ENCODE results near the gene MRPL20. TPM values are rescaled to one million over a fixed set of nuclear protein-coding genes. Genes with fewer than 3 reads are reported as not detected.

MRPL20 gene
- polyA plus RNA-seq, 1 donor (not counting 4 experiments of a cell fraction or from before 2014, with no cell fraction given): 133 TPM

DNA sequence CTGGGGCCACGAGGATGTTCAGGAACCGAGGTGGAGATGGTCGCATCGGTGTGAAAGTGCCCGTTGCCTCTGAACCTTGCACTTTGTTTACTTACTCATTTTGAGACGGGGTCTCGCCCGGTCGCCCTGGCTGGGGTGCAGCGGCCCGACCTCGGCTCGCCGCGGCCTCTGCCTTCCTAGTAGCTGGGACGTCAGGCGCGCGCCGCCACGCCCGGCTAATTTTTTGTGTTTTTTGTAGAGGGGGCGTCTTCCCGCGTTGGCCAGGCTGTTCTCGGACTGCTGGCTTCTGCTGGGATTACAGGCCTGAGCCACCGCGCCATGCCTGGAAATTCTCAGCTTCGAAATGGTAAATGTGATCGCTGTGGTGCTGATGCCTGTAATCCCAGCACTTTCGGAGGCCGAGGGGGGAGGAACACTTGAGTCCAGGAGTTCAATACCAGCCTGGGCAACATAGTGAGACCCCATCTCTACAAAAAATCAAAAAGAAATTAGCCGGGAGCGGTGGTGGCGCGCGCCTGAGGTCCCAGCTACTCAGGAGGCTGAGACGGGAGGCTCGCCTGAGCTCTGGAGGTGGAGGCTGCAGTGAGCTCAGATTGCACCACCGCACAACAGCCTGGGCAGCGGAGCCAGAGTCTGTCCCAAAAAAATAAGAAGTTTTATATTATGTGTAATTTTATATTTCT lies 684 bp upstream of the MRPL20 start:
- DNase-seq (ENCODE audit: low read depth, low spot score): no peak
- dilution Hi-C loops (cut with MboI; ENCODE audit: extremely low pct_ligation_motif_present, low sequenced_read_pairs): no loop called here
- Histone ChIP-seq H2AFZ (ENCODE audit: control insufficient read depth, low read length) (no peak overlapping the region), H3K4me2 (ENCODE audit: control insufficient read depth, extremely low read depth, insufficient read depth, low read depth, low read length) (peak overlapping the region; percentile 80), H3K9me3 (ENCODE audit: control insufficient read depth, low read depth, low read length) (no peaks in the 10 kb centered on the region), H3K27ac (ENCODE audit: control insufficient read depth, insufficient read depth, low read length) (peak overlapping the region; percentile 76), H3K27me3 (ENCODE audit: control insufficient read depth, extremely low read depth, insufficient read depth, low read length) (no peaks in the 10 kb centered on the region), H3K4me3 (ENCODE audit: control insufficient read depth in 2 of 3, extremely low read depth in 1 of 3, insufficient read depth in 2 of 3, low read depth in 1 of 3, low read length in 3 of 3) (peak overlapping the region; percentile 70 to 90 (median 86)), H3K36me3 (ENCODE audit: control insufficient read depth in 2 of 2, extremely low read depth in 1 of 2, insufficient read depth in 2 of 2, low read length in 2 of 2) (peaks cover 17 to 23% of the 10 kb centered on the region in 2 experiments), H4K20me1 (ENCODE audit: control insufficient read depth, extremely low read depth, insufficient read depth, low read length) (peaks cover 5% of the 10 kb centered on the region), H3K4me1 (ENCODE audit: control insufficient read depth, extremely low read depth, insufficient read depth, low read length) (peaks cover 18% of the 10 kb centered on the region), H3K9ac (ENCODE audit: control insufficient read depth, extremely low read depth, insufficient read depth, low read length) (peak overlapping the region; percentile 91), H3K9me1 (ENCODE audit: control insufficient read depth, extremely low read depth, insufficient read depth, low read length) (no peaks in the 10 kb centered on the region), H3K79me2 (ENCODE audit: control insufficient read depth, insufficient read depth, low read length) (peaks cover 60% of the 10 kb centered on the region)
- FAIRE-seq: no peak
- TF ChIP-seq, protein P1, sequence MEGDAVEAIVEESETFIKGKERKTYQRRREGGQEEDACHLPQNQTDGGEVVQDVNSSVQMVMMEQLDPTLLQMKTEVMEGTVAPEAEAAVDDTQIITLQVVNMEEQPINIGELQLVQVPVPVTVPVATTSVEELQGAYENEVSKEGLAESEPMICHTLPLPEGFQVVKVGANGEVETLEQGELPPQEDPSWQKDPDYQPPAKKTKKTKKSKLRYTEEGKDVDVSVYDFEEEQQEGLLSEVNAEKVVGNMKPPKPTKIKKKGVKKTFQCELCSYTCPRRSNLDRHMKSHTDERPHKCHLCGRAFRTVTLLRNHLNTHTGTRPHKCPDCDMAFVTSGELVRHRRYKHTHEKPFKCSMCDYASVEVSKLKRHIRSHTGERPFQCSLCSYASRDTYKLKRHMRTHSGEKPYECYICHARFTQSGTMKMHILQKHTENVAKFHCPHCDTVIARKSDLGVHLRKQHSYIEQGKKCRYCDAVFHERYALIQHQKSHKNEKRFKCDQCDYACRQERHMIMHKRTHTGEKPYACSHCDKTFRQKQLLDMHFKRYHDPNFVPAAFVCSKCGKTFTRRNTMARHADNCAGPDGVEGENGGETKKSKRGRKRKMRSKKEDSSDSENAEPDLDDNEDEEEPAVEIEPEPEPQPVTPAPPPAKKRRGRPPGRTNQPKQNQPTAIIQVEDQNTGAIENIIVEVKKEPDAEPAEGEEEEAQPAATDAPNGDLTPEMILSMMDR (optimal IDR thresholded peaks at IDR 0.05 in 1 of 3, IDR thresholded peaks at IDR 0.05 in 1 of 3, conservative IDR thresholded peaks at IDR 0.05 in 1 of 3; ENCODE audit: extremely low read depth in 1 of 3, insufficient read depth in 2 of 3, low read length in 3 of 3): peak in 1 of 3 experiments; percentile 17
- no peak for TF ChIP-seq EZH2 (IDR thresholded peaks at IDR 0.05; ENCODE audit: low read length)

DNA sequence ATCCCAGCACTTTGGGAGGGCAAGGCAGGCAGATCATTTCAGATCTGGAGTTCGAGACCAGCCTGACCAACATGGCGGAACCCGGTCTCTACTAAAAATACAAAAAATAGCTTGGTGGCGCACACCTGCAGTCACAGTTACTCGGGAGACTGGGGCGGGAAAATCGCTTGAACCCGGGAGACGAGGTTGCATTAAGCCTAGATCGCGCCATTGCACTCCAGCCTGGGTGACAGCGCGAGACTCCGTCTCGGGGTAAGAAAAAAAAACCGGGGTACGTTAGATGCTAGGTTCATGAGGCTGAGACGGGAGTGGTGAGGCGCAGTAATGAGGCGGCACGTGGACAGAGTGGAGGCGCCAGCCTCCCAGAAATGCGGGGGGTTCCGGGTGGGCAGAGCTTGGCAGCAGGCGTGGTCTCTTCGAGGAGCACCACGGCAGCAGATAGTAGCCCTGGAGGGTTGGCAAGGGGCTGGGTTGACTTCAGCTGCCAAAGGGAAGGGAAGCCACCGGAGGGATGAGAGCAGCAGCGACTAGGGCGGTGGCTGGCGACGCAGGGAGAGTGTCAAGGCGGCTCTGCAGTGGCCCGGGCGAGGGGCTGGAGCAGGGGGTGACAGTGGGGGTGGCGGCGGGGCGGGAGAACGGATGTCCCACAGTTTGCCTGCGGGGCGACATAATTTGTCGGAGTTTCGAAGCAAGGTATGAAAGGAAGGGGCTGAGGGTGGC lies 832 bp downstream of the MRPL20 start:
- peaks cover 63% of the 10 kb centered on the region for H3K79me2 ChIP-seq (ENCODE audit: control insufficient read depth, insufficient read depth, low read length)
- TF ChIP-seq, protein P1 (optimal IDR thresholded peaks at IDR 0.05 in 1 of 3, IDR thresholded peaks at IDR 0.05 in 1 of 3, conservative IDR thresholded peaks at IDR 0.05 in 1 of 3; ENCODE audit: extremely low read depth in 1 of 3, insufficient read depth in 2 of 3, low read length in 3 of 3): no peak
- no peak for TF ChIP-seq EZH2 (IDR thresholded peaks at IDR 0.05; ENCODE audit: low read length)
- peak overlapping the region; percentile 76 for H3K27ac ChIP-seq (ENCODE audit: control insufficient read depth, insufficient read depth, low read length)
- no peaks in the 10 kb centered on the region for H3K9me1 ChIP-seq (ENCODE audit: control insufficient read depth, extremely low read depth, insufficient read depth, low read length)
- no peak for DNase-seq (ENCODE audit: low read depth, low spot score)
- H3K4me2 ChIP-seq (ENCODE audit: control insufficient read depth, extremely low read depth, insufficient read depth, low read depth, low read length): peak overlapping the region; percentile 87
- peaks cover 11% of the 10 kb centered on the region for H4K20me1 ChIP-seq (ENCODE audit: control insufficient read depth, extremely low read depth, insufficient read depth, low read length)
- H3K27me3 ChIP-seq (ENCODE audit: control insufficient read depth, extremely low read depth, insufficient read depth, low read length): no peaks in the 10 kb centered on the region
- H3K4me3 ChIP-seq (ENCODE audit: control insufficient read depth in 2 of 3, extremely low read depth in 1 of 3, insufficient read depth in 2 of 3, low read depth in 1 of 3, low read length in 3 of 3): peak overlapping the region; percentile 70 to 90 (median 86)
- peak overlapping the region; percentile 91 for H3K9ac ChIP-seq (ENCODE audit: control insufficient read depth, extremely low read depth, insufficient read depth, low read length)
- H3K4me1 ChIP-seq (ENCODE audit: control insufficient read depth, extremely low read depth, insufficient read depth, low read length): peaks cover 32% of the 10 kb centered on the region
- H3K36me3 ChIP-seq (ENCODE audit: control insufficient read depth in 2 of 2, extremely low read depth in 1 of 2, insufficient read depth in 2 of 2, low read length in 2 of 2): peaks cover 20 to 33% of the 10 kb centered on the region in 2 experiments
- no peaks in the 10 kb centered on the region for H3K9me3 ChIP-seq (ENCODE audit: control insufficient read depth, low read depth, low read length)
- no peak for FAIRE-seq
- no peak overlapping the region for H2AFZ ChIP-seq (ENCODE audit: control insufficient read depth, low read length)
- dilution Hi-C loops (cut with MboI; ENCODE audit: extremely low pct_ligation_motif_present, low sequenced_read_pairs): no loop called here

Data from keratinocyte (primary cell).